CD4-positive, alpha-beta T cell treated with Interleukin-17A for 4 hours (primary cell): ENCODE measurements around the gene SLC66A2.

Experiments
- DNase-seq: peaks from one replicate; pipeline ENCODE4 v3.0.0-alpha.2; 2020; ENCODE audit warnings: mixed read lengths

SLC66A2 gene

DNA sequence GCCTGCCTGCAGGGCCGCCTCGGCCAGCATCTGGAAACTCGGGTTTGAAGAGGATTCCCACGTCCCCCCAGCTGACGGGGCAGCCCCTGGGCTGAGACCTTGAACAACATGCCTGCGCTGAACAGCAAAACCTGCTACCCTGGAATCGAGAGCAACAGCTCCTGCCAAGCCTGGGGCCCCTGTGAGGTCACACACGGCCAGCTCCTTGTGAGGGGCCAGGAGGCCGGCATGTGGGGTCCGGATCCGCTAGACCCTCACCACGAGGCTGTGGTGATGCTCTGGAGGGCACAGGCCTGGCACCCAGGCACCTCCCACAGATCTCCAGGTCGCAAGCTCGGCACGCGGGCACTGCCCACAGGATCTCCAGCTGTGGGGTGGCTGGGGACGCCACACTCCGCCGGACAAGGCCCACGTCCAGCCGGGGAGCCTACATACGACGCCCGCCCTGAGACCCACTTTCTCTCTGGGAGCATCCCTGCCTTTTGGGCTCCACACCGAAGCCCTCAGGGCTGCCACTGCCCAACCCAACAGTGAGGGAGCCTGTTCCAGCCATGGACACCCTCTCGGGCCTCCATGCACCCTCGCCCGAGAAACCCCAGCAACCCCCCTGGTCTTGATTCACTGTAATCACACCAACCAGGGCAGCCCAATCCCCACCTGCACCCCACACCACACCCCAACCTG is 34.1 kb downstream of the SLC66A2 start:
- no peak for DNase-seq

DNA sequence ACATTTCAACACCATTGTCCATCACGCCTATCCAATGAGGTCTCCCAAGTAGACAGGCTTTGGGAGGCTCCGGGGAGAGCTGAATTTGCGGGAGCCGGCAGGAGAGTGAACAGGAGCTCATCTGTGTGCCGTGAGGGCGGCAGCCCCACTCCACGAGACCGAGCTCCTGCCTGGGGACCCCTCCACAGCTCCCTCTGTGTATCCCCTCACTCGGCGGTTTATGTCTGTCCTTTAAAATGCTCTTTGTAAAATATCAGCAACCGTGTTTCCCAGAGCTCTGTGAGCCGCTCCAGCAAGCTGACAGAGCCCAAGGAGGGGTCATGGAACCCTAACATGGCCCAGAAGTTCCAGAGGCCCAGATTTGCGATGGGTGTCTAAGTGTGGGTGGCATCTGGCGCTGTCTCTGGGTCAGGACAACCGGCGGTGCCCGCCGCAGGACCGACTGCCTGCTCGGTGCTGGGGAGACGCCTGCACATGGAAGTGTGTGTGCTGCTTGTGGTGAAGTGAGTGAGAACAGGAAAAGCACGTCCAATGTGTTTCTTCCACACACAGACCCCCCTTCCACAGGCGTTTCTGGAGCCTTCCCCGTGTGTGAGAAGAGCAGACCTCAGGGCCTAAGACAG is 34.8 kb downstream of the SLC66A2 start:
- no peak for DNase-seq

DNA sequence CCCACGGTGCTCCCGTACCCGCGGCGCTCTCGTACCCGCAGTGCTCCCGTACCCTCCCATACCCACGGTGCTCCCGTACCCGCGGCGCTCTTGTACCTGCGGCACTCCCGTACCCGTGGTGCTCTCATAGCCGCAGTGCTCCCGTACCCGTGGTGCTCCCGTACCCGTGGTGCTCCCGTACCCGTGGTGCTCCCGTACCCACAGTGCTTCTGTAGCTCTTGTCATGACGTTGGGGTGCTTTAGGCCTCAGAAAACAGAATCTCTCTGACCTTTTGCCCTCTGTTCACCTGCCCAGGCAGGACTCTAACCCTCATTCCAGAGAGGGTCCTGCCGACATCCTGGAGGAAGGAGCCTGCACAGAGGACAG is 35.3 kb downstream of the SLC66A2 start:
- DNase-seq, result no peak

DNA sequence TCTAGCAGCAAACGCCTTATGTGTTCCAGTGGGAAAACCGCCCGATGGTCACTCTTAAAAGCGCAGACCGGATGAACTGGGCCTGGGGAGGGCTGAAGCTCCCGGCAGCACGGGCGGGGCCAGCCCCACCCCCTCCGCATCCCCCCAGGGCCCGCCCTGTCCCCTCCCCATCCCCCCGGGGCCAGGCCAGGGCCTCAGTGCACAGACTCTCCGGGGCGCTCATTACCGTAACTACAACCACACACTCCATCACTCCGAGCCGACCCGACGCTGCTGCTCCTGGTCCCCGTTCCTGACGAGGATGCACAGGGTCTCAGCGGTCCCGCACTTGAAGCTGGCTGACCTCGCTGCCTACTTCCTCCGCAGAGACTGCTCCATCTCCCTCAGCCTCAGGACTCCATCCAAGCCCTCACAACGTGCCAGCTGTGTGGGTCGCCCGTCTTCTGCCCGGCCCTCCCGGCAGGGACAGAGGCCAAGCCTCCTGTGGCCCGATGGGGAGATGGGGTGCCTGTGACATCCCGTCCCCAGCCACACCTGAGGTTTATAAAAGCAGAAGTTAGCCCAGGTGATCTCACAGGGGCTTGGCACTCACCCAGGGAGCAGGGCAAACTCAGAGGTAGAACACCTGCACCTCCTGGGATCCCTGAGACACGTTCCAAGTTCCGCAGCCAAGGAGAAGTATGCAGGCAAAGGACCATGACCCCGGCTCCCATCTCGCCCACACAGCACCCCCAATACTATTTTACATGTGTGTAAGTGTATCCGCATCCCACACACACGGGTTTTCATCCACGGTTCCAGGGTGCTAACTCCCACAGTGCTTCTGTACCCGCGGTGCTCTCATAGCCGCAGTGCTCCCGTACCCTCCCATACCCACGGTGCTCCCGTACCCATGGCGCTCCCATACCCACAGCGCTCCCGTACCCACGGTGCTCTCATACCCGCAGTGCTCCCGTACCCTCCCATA is 36.0 kb downstream of the SLC66A2 start:
- DNase-seq, result no peak

DNA sequence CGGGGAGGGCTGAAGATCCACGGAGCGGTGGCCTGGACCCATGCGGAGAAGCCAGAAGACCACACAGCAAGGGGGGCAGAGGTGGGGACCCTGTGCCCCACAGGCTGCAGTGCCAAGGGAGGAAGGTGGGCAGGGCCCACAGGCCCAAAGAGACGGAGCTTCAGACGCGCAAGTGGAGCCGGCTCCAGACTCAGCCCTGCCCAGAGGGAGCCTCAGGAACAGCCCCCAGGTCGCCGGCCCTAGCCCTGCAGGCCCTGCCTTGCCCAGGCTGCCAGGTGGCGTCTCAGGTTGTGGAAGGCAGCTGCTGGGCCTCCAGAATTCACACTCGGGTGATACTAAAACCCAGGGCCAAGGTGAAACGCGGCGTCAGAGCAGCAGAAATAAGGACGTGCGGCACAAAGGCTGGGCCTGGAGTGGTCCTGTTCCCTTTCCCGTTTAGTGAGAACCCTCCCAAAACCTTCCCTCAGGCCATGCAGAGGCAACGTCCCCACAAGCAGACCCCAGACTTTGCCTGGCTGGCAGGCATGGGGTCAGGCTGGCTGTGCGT is 36.8 kb downstream of the SLC66A2 start:
- no peak for DNase-seq

DNA sequence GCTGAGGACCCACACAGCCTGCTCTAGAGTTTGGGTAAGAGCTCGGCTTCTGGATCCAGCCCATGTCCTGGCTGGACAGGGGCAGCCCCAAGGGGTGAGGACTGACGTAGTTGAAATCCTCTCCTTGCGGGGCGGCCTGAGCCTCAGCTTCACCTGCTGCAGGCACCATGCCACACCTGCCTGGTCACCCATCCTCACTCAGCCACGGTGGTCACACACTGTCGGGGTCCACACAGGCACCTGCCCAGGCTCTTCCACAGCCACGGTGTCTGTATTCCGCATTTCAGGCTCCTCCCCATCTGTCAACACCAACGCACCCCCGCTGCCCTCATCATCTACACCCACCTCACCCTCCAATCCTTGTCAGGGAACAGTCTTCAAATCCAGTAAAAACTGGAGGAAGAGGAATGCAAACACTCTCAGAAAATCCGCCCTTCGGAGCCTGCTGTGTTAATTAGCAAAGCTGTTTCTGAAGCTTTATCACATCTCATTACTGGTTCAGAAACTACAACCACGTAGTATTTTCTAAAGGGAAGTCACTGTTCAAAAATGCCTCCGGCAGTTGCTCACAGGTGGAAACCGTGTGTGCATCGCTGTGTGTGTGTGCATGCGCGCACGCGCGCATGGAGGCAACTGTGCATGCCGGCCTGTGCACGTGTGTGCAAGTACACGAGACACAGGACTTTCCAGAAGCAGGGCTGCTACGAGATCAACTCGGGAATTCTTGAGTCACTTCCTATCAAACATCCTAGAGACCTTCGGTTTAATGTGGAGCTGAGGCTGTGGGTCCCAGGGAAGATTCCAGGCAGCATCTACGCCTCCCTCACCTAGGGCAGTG is 38.2 kb downstream of the SLC66A2 start:
- no peak for DNase-seq

DNA sequence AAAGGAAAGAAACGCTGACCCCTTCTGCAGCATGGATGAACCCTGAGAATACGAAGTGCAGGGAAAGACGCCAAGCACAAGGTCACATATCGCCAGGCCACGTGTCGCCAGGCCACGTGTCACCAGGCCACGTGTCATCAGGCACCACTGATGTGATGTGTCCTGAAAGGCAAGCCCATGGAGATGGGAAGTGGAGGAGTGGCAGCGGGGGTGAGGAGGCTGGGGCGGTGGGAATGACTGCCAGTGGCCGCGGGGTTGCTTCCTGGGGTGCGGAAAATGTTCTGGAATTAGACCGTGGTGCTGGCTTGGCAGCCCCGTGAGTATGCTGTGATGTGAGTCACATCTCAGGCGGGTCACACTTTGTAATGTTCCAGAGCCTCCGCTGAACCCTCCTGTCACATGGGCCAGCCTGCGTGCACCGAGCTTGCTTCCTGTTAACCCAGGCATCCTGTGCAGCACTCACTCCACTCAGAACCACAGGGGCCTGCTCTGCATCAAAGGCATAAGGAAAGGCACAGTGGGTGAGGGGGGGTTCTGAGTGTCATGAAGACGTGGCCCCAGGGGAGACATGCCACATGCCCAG is 39.0 kb downstream of the SLC66A2 start:
- DNase-seq, result peak; percentile 54

DNA sequence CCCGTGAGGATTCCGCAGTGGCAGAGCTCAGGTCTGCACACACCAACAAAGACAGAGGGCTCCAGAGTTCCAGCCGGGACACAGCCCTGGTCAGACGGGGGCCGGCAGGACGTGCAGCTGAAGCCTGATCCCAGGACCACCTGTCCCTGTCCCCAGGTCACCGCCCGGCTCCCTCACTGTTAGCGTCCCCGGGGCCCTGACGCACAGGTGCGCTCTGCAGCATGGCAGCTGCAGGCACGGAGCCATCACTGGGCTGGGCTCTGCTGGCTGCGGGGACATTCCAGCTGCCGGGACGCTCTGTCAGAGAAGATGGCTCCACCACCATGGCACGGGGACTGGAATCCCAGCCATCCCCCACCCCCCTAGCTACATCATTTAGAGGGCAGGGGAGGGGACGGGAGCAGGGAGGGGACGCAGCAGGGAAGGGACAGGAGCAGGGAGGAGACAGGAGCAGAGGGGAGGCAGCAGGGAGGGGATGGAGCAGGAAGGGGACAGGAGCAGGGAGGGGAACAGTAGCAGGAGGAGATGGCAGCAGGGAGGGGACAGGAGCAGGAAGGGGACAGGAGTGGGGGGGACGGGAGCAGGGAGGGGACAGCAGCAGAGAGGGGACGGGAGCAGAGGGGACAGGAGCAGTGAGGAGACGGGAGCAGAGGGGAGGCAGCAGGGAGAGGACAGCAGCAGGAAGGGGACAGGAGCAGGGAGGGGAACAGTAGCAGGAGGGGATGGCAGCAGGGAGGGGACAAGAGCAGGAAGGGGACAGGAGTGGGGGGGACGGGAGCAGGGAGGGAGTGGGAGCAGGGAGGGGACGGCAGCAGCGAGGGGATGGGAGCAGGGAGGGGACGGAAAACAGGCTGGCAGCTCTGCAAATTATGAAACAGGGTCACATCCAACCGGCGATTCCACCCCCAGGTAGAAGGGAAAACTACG is 39.8 kb downstream of the SLC66A2 start:
- DNase-seq, result no peak

DNA sequence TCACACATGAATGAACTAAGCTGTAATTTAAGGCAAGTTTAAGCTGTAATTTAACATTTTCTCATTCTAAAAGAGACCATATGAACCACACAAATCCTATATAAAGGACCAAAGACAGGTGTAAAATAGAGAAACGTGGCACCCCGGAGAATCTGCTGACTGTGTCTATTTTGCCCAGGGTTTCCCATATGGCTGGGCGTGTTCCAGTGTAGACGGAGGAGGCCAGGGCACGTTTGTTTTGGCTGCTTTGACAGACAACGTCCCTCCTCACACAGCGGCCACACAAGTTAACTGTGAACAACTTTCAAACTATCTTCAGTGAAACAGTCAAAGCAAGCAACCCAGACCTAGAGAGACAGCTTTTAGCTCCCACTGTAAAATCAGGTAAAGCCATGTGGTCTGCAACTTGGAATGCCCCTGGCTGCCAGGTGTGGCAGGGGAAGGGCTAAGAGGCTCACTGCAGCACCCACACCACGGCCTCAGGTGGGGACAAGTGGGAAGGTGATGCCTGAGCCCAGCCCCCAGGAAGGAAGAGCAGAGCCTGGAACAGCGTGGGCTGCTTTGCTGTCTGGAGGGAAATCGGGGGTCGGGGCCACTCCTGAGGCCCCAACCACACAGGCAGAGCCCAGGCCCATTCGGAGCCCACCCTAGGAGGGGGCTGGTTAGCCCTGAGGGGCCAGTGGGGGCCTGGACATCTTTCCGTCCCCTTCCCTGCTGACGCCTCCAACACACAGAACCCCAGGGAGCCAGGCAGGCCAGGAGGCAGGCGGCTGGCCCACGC is 40.7 kb downstream of the SLC66A2 start:
- no peak for DNase-seq

DNA sequence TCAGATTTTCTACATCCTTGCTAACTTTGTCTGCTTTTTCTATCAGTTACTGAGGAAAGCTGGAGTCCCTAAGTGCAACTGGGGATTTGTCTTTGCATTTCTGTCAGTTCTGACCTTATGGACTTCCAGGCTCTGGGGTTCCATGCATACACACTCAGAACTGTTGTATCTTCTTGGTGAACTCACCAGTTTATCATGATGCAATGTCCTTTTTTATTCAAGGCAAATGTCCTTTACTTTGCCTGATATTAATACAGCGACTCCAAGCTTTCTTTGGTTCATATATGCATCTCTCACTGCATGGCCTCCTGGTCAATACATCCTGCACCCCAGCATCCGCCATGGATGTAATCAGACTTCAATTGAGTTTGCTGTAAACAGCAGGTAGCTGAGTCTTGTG is 44.7 kb downstream of the SLC66A2 start:
- DNase-seq, result no peak

DNA sequence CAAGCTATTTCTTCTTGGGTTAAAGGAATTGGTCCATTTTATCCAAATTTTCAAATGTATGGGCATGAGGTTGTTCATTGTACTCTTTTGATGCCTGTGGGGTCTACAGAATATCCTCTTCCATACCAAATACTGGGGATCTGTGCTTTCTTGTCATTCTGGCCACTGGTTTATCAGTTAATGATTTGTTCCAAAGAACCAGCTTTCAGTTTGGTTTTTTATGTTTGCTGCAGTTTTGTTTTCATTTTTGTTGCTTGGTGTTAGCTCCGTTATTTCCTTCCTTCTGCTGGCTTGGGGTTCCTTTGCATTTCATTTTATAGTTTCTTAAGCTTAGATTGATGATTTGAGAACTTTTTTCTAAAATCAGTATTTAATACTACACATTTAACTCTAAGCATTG is 45.5 kb downstream of the SLC66A2 start:
- no peak for DNase-seq

DNA sequence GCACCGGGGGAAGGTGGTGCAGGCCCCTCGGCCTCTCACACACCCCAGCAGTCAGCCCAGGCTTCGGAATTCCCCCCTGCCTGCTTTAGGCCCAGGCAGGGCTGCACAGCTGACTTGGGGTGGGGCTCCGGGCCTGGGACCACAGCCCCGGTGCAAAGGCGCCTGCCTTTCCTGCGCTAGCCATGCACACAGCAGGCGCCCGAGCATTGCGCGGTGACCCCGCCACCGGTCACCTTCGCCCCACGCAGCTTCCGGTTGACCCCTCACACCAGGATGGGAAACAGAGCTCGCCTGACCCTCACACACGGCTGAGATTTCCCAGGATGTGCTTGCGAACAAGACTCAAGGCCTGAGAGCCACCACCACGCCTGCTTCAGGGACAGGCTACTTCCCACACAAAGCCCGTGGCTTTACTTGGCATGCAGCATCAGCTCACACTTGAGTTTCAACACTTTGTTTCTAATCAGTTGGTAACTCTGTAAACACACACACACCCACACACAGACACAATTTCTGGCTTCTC is 46.0 kb downstream of the SLC66A2 start:
- no peak for DNase-seq

DNA sequence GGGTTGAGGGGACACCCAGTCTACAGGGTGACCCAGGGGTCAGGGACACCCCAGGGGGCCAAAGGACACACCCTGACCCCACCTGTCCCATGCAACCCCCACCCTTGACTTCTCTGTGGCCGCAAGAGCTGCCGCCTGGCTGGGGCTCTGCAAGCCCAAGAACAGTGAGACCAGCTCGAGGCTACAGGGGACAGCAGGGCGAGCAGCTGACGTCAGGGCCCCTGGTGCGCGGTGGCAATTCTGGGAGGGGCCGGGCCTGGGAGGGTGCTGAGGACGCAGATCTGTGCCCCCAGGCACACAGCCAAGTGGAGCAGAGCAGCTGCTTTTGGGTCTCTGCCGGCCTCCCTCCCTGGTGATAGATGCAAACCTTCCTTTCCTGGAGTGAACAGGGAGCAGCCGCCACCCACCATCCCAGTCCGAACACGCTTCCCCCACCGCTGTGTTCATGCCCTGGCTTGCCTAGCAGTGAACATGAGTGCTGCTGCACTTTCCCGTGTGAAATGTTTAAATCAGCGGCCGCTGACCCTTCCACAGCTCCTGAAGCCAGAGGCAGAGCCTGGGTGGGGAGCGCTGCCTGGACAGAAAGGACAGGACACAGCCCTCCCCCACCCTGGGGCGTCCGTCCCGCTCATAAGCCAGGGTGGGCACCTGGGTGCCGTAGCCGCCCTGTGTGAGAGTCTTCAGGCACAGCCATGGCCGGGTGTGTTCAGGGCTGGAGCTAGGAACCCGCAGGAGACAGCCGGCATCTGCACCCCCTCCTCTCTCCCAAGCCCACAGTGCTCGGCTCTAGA is 46.9 kb downstream of the SLC66A2 start:
- no peak for DNase-seq

DNA sequence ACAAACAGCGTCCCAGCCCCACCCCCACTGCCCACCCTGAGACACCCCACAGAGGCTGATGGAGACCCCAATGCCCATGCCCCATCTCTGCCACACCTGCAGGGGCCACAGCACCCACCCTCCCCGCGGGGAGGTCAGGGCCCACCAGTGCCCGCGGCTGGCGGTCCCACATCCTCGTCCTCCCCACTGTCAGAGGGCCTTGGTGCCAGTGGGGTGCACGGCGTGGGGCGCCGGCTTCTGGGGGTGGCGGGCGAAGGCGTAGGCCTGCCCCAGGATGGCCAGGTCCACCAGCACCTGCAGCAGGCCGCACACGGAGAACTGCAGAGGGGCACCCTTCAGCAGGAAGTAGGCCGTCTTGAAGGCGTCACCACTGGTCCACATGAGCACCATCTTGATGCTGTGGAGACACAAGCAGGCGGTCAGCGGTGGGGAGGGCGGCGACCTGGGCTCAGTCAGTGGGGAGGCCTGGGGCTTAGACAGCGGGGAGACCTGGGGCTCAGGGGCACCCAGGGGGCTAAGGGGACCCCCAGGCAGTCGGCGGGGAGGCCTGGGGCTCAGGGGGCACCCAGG is 47.6 kb downstream of the SLC66A2 start:
- DNase-seq, result no peak

DNA sequence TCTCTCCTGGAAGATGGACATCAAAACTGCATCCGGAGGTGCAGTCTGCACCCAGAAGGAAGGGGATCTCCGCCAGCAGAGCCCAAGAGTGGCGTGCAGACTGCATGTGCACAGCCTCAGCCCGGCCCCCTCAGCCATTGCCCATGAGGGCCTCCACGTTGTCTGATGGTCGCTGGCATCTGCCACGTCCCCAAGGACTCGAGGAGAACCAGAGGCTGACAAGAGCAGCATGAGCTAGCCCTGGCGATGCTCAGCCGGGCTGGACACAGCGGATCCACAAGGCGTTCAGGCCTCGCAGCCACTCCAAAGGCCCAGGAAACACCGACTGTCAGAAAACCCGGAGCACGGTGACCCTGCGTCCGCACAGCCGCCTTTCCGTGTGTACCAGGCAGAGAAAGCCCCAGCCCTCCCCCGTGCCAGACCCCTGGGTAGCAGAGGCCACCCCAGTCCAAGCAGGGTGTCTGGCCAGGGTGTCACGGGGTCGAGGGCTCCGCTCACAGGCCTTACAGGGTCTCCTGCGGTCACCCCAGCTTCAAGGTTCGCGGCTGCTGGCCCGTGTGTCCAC is 48.3 kb downstream of the SLC66A2 start:
- DNase-seq, result no peak

DNA sequence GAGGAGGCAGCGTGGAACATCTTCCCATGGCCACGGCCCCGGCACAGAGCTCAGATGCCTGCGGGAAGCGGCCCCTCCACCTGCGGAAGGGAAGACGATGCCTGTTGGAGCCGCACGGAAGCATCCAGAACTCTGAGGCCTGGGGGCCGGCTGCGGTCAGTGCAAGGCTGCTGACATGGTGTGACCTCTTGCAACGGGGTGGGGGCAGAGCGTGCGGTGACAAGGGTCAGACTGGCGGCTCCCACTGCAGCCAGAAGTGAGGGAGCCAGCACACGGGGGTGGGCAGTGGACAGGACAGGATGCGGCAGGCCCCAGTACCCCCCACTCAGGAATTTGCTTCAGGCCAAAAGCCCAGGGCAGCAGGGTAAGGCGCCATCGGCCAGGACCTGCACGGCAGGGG is 48.8 kb downstream of the SLC66A2 start:
- no peak for DNase-seq

DNA sequence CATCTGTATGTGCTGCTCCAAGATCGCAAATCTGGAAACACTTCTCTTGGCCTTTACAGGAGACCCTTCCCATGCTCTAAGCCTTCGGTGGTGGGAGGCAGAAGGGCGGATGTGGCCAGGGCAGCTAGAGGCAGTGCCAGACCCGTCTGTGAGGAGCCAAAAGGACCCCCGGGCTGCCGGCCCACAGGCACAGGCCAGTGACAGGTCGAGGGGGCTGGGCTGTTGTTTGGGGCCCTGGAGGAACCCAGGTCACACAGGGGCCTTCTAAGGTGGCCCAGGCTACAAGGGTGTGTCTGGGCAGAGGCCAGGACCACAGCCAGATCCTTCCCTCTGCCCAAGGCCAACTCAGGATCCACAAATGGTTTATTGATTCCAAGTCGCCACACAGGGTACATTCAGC is 49.4 kb downstream of the SLC66A2 start:
- DNase-seq, result no peak

DNA sequence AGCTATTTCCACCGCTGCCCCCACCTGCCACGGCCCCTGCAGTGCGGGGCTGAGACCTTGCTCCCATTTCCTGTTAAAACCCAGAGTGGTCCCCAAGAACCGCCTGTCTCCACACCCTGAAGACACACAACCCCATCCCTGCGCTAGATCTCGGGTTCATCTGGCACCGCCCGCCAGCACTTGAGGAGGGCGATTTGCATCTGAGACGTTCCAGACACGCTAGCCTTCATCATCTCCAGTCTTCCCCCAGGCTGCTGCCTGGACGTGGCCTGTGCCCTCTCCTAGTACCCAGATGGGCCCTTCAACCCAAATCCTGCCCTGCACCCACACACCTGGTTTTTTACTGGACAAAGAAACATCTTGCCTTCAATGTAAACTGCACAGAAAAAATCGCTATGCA is 49.8 kb downstream of the SLC66A2 start:
- no peak for DNase-seq
